ENCODE data around the gene NKD1. TPM values are rescaled to one million over a fixed set of nuclear protein-coding genes. Genes with fewer than 3 reads are reported as not detected.

NKD1 gene
- total RNA-seq, 1 experiment from 2014 or later = 11.4 TPM

DNA sequence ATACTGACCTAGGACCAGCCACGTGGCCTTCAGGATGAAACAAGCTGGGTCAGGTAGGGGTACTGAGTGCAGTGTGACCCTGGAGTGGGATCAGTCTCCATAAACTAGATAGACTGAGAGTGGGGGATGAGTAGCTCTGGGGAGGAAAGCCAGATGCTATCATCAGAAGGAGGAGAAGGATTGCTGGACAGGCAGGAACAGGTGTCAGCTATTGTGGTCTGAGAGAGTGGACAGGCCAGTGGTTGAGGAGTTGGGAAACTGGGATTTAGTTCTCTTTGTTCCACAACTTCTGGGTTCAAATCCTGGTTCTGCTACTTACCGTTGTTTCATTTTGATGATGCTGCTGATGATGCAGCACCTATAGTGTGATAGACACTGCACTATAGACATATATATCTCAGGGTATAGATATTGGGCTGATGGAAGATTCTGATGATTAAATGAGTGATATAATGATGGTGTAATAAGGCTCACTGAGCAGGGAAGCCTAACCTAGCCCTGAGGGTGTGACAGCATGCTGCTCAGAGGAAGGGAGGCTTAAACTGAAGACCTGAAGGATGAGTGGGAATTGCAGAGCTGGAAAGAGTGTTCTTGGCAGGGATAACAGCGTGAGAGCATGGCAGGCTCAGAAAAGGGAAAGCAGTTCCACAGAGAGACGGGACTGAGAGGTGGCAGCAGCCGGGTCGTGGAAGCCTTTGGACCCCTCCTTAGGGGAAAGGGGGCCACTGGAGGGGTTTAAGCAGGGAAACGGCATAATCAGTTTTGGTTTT lies 66.9 kb downstream of the NKD1 start:
- no peak overlapping the region for H3K4me2 ChIP-seq (ENCODE audit: low read length)
- no peaks in the 10 kb centered on the region for H3K79me2 ChIP-seq (ENCODE audit: insufficient read depth, low read length)
- POLR2A ChIA-PET = no interaction called here
- no peak overlapping the region for H3K9ac ChIP-seq (ENCODE audit: low read length)
- H3K36me3 ChIP-seq (ENCODE audit: control insufficient read depth in 1 of 2, insufficient read depth in 2 of 2, low read length in 2 of 2) = no peaks in the 10 kb centered on the region
- H3K27ac ChIP-seq (ENCODE audit: low read depth, low read length) = no peak overlapping the region
- no peaks in the 10 kb centered on the region for H4K20me1 ChIP-seq (ENCODE audit: insufficient read depth)
- no peaks in the 10 kb centered on the region for H3K9me2 ChIP-seq (ENCODE audit: insufficient read depth)
- RAD21 ChIA-PET (ENCODE audit: low non-redundant PET in 1 of 2, low total read pairs in 2 of 2, uncharacterized antibody in 2 of 2, unreplicated experiment in 2 of 2) = no interaction called here
- no peak for ATAC-seq
- no peak overlapping the region for H3K4me3 ChIP-seq (replicated peaks in 1 of 2; ENCODE audit: low read depth in 1 of 2, low read length in 2 of 2)
- BruUV-seq (replicated peaks) = no TSS peak
- H3K27me3 ChIP-seq (ENCODE audit: insufficient read depth, low read length) = no peaks in the 10 kb centered on the region
- H3K4me1 ChIP-seq (ENCODE audit: control insufficient read depth in 1 of 2, insufficient read depth in 2 of 2, low read length in 2 of 2) = peaks cover 9 to 29% of the 10 kb centered on the region in 2 experiments
- intact Hi-C loops (cut with micrococcal nuclease) = no loop called here
- DNase-seq (ENCODE audit: low read depth, low spot score) = no peak
- TF ChIP-seq SP1 (IDR thresholded peaks at IDR 0.05; ENCODE audit: low read depth) = no peak
- TF ChIP-seq POLR2AphosphoS5 (IDR thresholded peaks at IDR 0.05; ENCODE audit: low read depth, low read length) = no peak
- TF ChIP-seq SIN3A (IDR thresholded peaks at IDR 0.05; ENCODE audit: low read depth) = no peak
- TF ChIP-seq, protein P1, sequence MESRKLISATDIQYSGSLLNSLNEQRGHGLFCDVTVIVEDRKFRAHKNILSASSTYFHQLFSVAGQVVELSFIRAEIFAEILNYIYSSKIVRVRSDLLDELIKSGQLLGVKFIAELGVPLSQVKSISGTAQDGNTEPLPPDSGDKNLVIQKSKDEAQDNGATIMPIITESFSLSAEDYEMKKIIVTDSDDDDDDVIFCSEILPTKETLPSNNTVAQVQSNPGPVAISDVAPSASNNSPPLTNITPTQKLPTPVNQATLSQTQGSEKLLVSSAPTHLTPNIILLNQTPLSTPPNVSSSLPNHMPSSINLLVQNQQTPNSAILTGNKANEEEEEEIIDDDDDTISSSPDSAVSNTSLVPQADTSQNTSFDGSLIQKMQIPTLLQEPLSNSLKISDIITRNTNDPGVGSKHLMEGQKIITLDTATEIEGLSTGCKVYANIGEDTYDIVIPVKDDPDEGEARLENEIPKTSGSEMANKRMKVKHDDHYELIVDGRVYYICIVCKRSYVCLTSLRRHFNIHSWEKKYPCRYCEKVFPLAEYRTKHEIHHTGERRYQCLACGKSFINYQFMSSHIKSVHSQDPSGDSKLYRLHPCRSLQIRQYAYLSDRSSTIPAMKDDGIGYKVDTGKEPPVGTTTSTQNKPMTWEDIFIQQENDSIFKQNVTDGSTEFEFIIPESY (IDR thresholded peaks at IDR 0.05; ENCODE audit: extremely low read depth, insufficient replicate concordance, low read length) = no peak
- TF ChIP-seq JUND (IDR thresholded peaks at IDR 0.05) = no peak
- TF ChIP-seq, protein P2, sequence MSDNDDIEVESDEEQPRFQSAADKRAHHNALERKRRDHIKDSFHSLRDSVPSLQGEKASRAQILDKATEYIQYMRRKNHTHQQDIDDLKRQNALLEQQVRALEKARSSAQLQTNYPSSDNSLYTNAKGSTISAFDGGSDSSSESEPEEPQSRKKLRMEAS (IDR thresholded peaks at IDR 0.05) = no peak
- no peak for TF ChIP-seq YY1 (IDR thresholded peaks at IDR 0.05; ENCODE audit: extremely low read depth, insufficient replicate concordance, low read depth, low read length)
- no peak for TF ChIP-seq ZFX (IDR thresholded peaks at IDR 0.05)
- no peak for TF ChIP-seq CEBPB (IDR thresholded peaks at IDR 0.05; ENCODE audit: low read depth)
- TF ChIP-seq SRF (IDR thresholded peaks at IDR 0.05; ENCODE audit: low read depth) = no peak
- TF ChIP-seq EGR1 (IDR thresholded peaks at IDR 0.05; ENCODE audit: low read depth) = no peak
- H2AFZ ChIP-seq (ENCODE audit: low read depth, low read length, poor library complexity, severe bottlenecking) = no peak overlapping the region
- no peaks in the 10 kb centered on the region for H3K9me3 ChIP-seq (ENCODE audit: control insufficient read depth in 1 of 2, insufficient read depth in 1 of 2, low read depth in 1 of 2, low read length in 2 of 2)
- CTCF ChIA-PET = no interaction called here
